GM23338 (cell line): ENCODE results near the gene ZDHHC13. TPM values are rescaled to one million over a fixed set of nuclear protein-coding genes. Genes with fewer than 3 reads are reported as not detected.

Source experiments
- ATAC-seq: fragments of 200-7000 bp; cut with Tn5 transposase; 3 replicates; pipeline ENCODE4 v1.9.1; 2020
- DNase-seq: peaks from one replicate; pipeline ENCODE4 v3.0.0-alpha.2; 2015; ENCODE audit warnings: low spot score
- H2AFZ ChIP-seq: fragments of 200-600 bp; sonication (generic); 2 replicates; pipeline ENCODE4 v1.8.0; 2016; ENCODE audit warnings: antibody characterized with exemption, mild to moderate bottlenecking, moderate library complexity
- H3F3A ChIP-seq: fragments of 200-600 bp; sonication (generic); replicated peaks from 2 replicates; pipeline ENCODE4 v1.8.0; 2017; ENCODE audit warnings: antibody characterized with exemption, mixed run types, low read depth
- H3K27ac ChIP-seq: fragments of 200-600 bp; sonication (generic); 2 replicates; pipeline ENCODE4 v1.6.1; 2016; ENCODE audit warnings: low read depth
- H3K27me3 ChIP-seq: fragments of 200-600 bp; sonication (generic); 2 replicates; pipeline ENCODE4 v1.8.0; 2016; ENCODE audit warnings: mild to moderate bottlenecking, mixed run types, moderate library complexity; ENCODE audit not compliant: insufficient read depth
- H3K36me3 ChIP-seq: fragments of 200-600 bp; sonication (generic); 2 replicates; pipeline ENCODE4 v1.8.0; 2016; ENCODE audit warnings: mild to moderate bottlenecking; ENCODE audit not compliant: insufficient read depth
- H3K4me1 ChIP-seq: fragments of 200-600 bp; sonication (generic); 2 replicates; pipeline ENCODE4 v1.8.0; 2016; ENCODE audit warnings: mild to moderate bottlenecking, moderate library complexity; ENCODE audit not compliant: insufficient read depth
- H3K4me2 ChIP-seq: fragments of 200-600 bp; sonication (generic); 2 replicates; pipeline ENCODE4 v1.7.1; 2017; ENCODE audit warnings: mixed run types
- H3K4me3 ChIP-seq: fragments of 200-600 bp; sonication (generic); 2 replicates; pipeline ENCODE4 v1.6.1; 2016; ENCODE audit warnings: mixed run types
- H3K79me2 ChIP-seq: fragments of 200-600 bp; sonication (generic); replicated peaks from 2 replicates; pipeline ENCODE4 v1.8.0; 2017; ENCODE audit warnings: mild to moderate bottlenecking; ENCODE audit not compliant: insufficient read depth
- H3K9me2 ChIP-seq: fragments of 200-600 bp; sonication (generic); 2 replicates; pipeline ENCODE4 v1.8.0; 2017; ENCODE audit not compliant: insufficient read depth
- H4K20me1 ChIP-seq: fragments of 200-600 bp; sonication (generic); replicated peaks from 2 replicates; pipeline ENCODE4 v1.8.0; 2017; ENCODE audit warnings: mild to moderate bottlenecking; ENCODE audit not compliant: insufficient read depth
- H3K27ac Mint-ChIP-seq: 2 replicates; pipeline ENCODE4 v1.8.0; 2020; ENCODE audit warnings: inconsistent platforms, mild to moderate bottlenecking, moderate library complexity, mixed read lengths
- H3K27me3 Mint-ChIP-seq: 3 replicates; pipeline ENCODE4 v1.8.0; 2022; ENCODE audit warnings: low read depth, mild to moderate bottlenecking, moderate library complexity, mixed read lengths, inconsistent platforms; ENCODE audit not compliant: insufficient read depth, poor library complexity
- H3K36me3 Mint-ChIP-seq: 3 replicates; pipeline ENCODE4 v1.8.0; 2021; ENCODE audit warnings: low read depth, mild to moderate bottlenecking, inconsistent platforms, moderate library complexity, mixed read lengths
- H3K4me1 Mint-ChIP-seq: 3 replicates; pipeline ENCODE4 v1.8.0; 2020; ENCODE audit warnings: mild to moderate bottlenecking, inconsistent platforms, mixed read lengths
- H3K4me3 Mint-ChIP-seq: 3 replicates; pipeline ENCODE4 v1.8.0; 2021; ENCODE audit warnings: moderate library complexity, mild to moderate bottlenecking, inconsistent platforms, mixed read lengths
- H3K9me3 Mint-ChIP-seq: 3 replicates; pipeline ENCODE4 v1.8.0; 2020; ENCODE audit warnings: moderate library complexity, mild to moderate bottlenecking, inconsistent platforms, mixed read lengths
- CTCF ChIP-seq, 2 experiments: fragments of 200-600 bp in 1 of 2; sonication (generic) in 1 of 2; conservative IDR thresholded peaks; 2 replicates each; pipeline versions ENCODE4 v1.5.1 to v1.6.1; 2016 to 2017; ENCODE audit warnings: antibody characterized with exemption in 2 of 2, low read depth in 2 of 2, mild to moderate bottlenecking in 2 of 2, moderate library complexity in 1 of 2
- EZH2 ChIP-seq: fragments of 200-600 bp; sonication (generic); IDR thresholded peaks from one replicate; pipeline ENCODE4 v1.8.0; 2017; ENCODE audit warnings: antibody characterized with exemption, mild to moderate bottlenecking, low read depth; ENCODE audit not compliant: unreplicated experiment
- JUNB ChIP-seq: IDR thresholded peaks from one replicate; pipeline ENCODE4 v1.6.1; 2016; ENCODE audit warnings: antibody characterized with exemption; ENCODE audit not compliant: unreplicated experiment
- NANOG ChIP-seq: IDR thresholded peaks from 2 replicates; pipeline ENCODE4 v1.6.1; 2016; ENCODE audit warnings: antibody characterized with exemption, borderline replicate concordance
- POLR2AphosphoS5 ChIP-seq: IDR thresholded peaks from 2 replicates; pipeline ENCODE4 v1.6.1; 2016; ENCODE audit warnings: antibody characterized with exemption, low read depth
- REST ChIP-seq: IDR thresholded peaks from one replicate; pipeline ENCODE4 v1.6.1; 2018; ENCODE audit warnings: antibody characterized with exemption; ENCODE audit not compliant: unreplicated experiment
- ZNF331 ChIP-seq: fragments of 250-450 bp; sonication (Bioruptor Pico); IDR thresholded peaks from 2 replicates; pipeline ENCODE4 v1.5.0; 2020; ENCODE audit warnings: low read depth, mild to moderate bottlenecking, moderate library complexity
- polyA plus RNA-seq: library from polyadenylated mRNA; unstranded; fragments of >200 nt; fragmentation: Nextera tagmentation; extraction: Ambion mirVana; gene quantifications from 2 replicates; pipeline ENCODE4 v1.2.1, GENCODE V29; 2016
- total RNA-seq: library from RNA; depleted of rRNA; stranded (reverse); fragments of >200 nt; shearing (Covaris generic); gene quantifications from 2 replicates; pipeline ENCODE4 v1.2.3, GENCODE V29; 2014
- TF ChIP-seq, protein P1 (sequence below): fragments of 250-450 bp; sonication (Bioruptor Pico); IDR thresholded peaks from 2 replicates; pipeline ENCODE4 v1.5.0; 2020; ENCODE audit warnings: mild to moderate bottlenecking, moderate library complexity
- TF ChIP-seq, protein P2 (sequence below): IDR thresholded peaks from 2 replicates; pipeline ENCODE4 v1.6.1; 2016; ENCODE audit warnings: antibody characterized with exemption

ZDHHC13 gene
- total and polyA plus RNA-seq, 2 experiments from 2014 or later = 21.0 to 27.7 TPM

GRCh38 chr11:19100885-19101284 is 16.1 kb upstream of the ZDHHC13 start:
- H3K4me1 ChIP-seq = peaks cover 9% of the 10 kb centered on the region; the same call in 1 of the 2 replicates
- H4K20me1 ChIP-seq = no peaks in the 10 kb centered on the region
- H3F3A ChIP-seq = no peaks in the 10 kb centered on the region
- H3K79me2 ChIP-seq = no peaks in the 10 kb centered on the region
- DNase-seq (no peak), ATAC-seq (no peak)
- H3K4me3 ChIP-seq = no peak overlapping the region
- H2AFZ ChIP-seq = no peak overlapping the region
- no peak overlapping the region for H3K27ac ChIP-seq
- TF ChIP-seq, protein P1, sequence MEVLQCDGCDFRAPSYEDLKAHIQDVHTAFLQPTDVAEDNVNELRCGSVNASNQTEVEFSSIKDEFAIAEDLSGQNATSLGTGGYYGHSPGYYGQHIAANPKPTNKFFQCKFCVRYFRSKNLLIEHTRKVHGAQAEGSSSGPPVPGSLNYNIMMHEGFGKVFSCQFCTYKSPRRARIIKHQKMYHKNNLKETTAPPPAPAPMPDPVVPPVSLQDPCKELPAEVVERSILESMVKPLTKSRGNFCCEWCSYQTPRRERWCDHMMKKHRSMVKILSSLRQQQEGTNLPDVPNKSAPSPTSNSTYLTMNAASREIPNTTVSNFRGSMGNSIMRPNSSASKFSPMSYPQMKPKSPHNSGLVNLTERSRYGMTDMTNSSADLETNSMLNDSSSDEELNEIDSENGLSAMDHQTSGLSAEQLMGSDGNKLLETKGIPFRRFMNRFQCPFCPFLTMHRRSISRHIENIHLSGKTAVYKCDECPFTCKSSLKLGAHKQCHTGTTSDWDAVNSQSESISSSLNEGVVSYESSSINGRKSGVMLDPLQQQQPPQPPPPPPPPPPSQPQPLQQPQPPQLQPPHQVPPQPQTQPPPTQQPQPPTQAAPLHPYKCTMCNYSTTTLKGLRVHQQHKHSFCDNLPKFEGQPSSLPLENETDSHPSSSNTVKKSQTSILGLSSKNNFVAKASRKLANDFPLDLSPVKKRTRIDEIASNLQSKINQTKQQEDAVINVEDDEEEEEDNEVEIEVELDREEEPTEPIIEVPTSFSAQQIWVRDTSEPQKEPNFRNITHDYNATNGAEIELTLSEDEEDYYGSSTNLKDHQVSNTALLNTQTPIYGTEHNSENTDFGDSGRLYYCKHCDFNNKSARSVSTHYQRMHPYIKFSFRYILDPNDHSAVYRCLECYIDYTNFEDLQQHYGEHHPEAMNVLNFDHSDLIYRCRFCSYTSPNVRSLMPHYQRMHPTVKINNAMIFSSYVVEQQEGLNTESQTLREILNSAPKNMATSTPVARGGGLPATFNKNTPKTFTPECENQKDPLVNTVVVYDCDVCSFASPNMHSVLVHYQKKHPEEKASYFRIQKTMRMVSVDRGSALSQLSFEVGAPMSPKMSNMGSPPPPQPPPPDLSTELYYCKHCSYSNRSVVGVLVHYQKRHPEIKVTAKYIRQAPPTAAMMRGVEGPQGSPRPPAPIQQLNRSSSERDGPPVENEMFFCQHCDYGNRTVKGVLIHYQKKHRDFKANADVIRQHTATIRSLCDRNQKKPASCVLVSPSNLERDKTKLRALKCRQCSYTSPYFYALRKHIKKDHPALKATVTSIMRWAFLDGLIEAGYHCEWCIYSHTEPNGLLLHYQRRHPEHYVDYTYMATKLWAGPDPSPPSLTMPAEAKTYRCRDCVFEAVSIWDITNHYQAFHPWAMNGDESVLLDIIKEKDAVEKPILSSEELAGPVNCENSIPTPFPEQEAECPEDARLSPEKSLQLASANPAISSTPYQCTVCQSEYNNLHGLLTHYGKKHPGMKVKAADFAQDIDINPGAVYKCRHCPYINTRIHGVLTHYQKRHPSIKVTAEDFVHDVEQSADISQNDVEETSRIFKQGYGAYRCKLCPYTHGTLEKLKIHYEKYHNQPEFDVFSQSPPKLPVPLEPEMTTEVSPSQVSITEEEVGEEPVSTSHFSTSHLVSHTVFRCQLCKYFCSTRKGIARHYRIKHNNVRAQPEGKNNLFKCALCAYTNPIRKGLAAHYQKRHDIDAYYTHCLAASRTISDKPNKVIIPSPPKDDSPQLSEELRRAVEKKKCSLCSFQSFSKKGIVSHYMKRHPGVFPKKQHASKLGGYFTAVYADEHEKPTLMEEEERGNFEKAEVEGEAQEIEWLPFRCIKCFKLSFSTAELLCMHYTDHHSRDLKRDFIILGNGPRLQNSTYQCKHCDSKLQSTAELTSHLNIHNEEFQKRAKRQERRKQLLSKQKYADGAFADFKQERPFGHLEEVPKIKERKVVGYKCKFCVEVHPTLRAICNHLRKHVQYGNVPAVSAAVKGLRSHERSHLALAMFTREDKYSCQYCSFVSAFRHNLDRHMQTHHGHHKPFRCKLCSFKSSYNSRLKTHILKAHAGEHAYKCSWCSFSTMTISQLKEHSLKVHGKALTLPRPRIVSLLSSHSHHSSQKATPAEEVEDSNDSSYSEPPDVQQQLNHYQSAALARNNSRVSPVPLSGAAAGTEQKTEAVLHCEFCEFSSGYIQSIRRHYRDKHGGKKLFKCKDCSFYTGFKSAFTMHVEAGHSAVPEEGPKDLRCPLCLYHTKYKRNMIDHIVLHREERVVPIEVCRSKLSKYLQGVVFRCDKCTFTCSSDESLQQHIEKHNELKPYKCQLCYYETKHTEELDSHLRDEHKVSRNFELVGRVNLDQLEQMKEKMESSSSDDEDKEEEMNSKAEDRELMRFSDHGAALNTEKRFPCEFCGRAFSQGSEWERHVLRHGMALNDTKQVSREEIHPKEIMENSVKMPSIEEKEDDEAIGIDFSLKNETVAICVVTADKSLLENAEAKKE (CRISPR knock-in tag) = no peak
- TF ChIP-seq REST (no peak), JUNB (no peak), EZH2 (no peak), CTCF (conservative IDR thresholded peaks at IDR 0.05; ENCODE audit: low read depth in 2 of 2) (no peak), POLR2AphosphoS5 (no peak), ZNF331 (CRISPR knock-in tag) (no peak), NANOG (no peak)
- TF ChIP-seq, protein P2, sequence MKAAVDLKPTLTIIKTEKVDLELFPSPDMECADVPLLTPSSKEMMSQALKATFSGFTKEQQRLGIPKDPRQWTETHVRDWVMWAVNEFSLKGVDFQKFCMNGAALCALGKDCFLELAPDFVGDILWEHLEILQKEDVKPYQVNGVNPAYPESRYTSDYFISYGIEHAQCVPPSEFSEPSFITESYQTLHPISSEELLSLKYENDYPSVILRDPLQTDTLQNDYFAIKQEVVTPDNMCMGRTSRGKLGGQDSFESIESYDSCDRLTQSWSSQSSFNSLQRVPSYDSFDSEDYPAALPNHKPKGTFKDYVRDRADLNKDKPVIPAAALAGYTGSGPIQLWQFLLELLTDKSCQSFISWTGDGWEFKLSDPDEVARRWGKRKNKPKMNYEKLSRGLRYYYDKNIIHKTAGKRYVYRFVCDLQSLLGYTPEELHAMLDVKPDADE = no peak
- Mint-ChIP-seq H3K4me1 (peaks cover 13% of the 10 kb centered on the region; the same call in 2 of the 3 replicates), H3K27me3 (peaks cover under 1% of the 10 kb centered on the region), H3K27ac (no peak overlapping the region), H3K36me3 (no peaks in the 10 kb centered on the region), H3K9me3 (no peaks in the 10 kb centered on the region), H3K4me3 (no peak overlapping the region)
- no peak overlapping the region for H3K4me2 ChIP-seq
- H3K9me2 ChIP-seq = peaks cover 14% of the 10 kb centered on the region
- no peaks in the 10 kb centered on the region for H3K36me3 ChIP-seq
- no peaks in the 10 kb centered on the region for H3K27me3 ChIP-seq
